ENCODE measurements around the gene FBH1.

Gene FBH1

GRCh38 chr10:5981529-5981928 is 91.5 kb downstream of the FBH1 start:
- no peak for DNase-seq (ENCODE audit: low spot score)

DNA sequence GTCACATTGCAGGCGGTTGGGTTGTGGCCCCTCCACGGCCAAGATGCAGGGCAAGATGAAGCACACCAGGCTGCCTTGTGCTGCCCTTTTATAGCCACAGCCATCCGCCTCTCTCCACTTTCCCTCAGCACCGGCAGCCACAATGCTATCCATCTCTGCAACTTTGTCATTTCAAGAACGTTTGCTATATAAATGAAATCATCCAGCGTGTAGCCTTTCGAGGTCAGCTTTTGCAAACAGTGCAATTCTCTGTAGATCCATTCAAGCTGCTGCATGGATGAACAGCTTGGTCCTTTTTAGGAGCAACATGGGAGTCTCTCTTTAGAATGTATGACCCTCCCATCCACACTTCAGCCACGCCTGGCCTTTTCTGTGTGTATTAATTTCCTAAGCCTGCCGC is 93.7 kb downstream of the FBH1 start:
- DNase-seq (ENCODE audit: low spot score): no peak

GRCh38 chr10:5985029-5985428 is 95.0 kb downstream of the FBH1 start:
- DNase-seq (ENCODE audit: low spot score): no peak

Measured in RKO (cell line).